Natural killer cell (primary cell): ENCODE measurements around the gene AOAH. TPM values are rescaled to one million over a fixed set of nuclear protein-coding genes. Genes with fewer than 3 reads are reported as not detected.
A peak's percentile ranks its signal among the peaks of the same experiment; 100 is the strongest.

Experiments
- ATAC-seq, 3 donors: fragments of 150-1000 bp in 2 of 3; fragments of 200-7000 bp in 1 of 3; cut with Tn5 transposase; 1 replicate in 1 of 3; 2 replicates in 2 of 3; pipeline ENCODE4 v1.10.0; 2021; ENCODE audit warnings: mild to moderate bottlenecking in 2 of 3, moderate library complexity in 2 of 3
- DNase-seq, 2 donors: peaks; one replicate each; pipeline versions ENCODE4 v3.0.0 to v3.0.0-alpha.2; 2013 to 2021; ENCODE audit warnings: mixed read lengths in 1 of 2
- H3K27ac ChIP-seq: one replicate; pipeline ENCODE4 v1.5.1; 2013; ENCODE audit warnings: mild to moderate bottlenecking, low read length
- H3K27me3 ChIP-seq: one replicate; pipeline ENCODE4 v1.6.1; 2013; ENCODE audit warnings: low read length; ENCODE audit not compliant: control insufficient read depth, insufficient read depth
- H3K36me3 ChIP-seq: one replicate; pipeline ENCODE4 v1.6.1; 2013; ENCODE audit warnings: low read length; ENCODE audit not compliant: control insufficient read depth, insufficient read depth
- H3K4me1 ChIP-seq: one replicate; pipeline ENCODE4 v1.6.1; 2013; ENCODE audit warnings: low read length; ENCODE audit not compliant: control insufficient read depth, insufficient read depth
- H3K4me3 ChIP-seq: one replicate; pipeline ENCODE4 v1.5.1; 2013; ENCODE audit warnings: low read length
- H3K9me3 ChIP-seq: one replicate; pipeline ENCODE4 v1.6.1; 2013; ENCODE audit warnings: low read length; ENCODE audit not compliant: control insufficient read depth, insufficient read depth
- H3K27ac Mint-ChIP-seq, 2 donors: one replicate each; pipeline ENCODE4 v1.8.0; 2022; ENCODE audit warnings: mild to moderate bottlenecking in 2 of 2, mixed read lengths in 2 of 2, moderate library complexity in 1 of 2
- H3K27me3 Mint-ChIP-seq, 2 donors: one replicate each; pipeline ENCODE4 v1.8.0; 2022; ENCODE audit warnings: low read depth in 2 of 2, mixed read lengths in 2 of 2
- H3K36me3 Mint-ChIP-seq: one replicate; pipeline ENCODE4 v1.8.0; 2022; ENCODE audit warnings: mixed read lengths
- H3K4me1 Mint-ChIP-seq, 2 donors: one replicate each; pipeline ENCODE4 v1.8.0; 2022; ENCODE audit warnings: mixed read lengths in 2 of 2
- H3K4me3 Mint-ChIP-seq: one replicate; pipeline ENCODE4 v1.8.0; 2022; ENCODE audit warnings: mild to moderate bottlenecking, moderate library complexity, mixed read lengths
- H3K9me3 Mint-ChIP-seq, 2 donors: one replicate each; pipeline ENCODE4 v1.8.0; 2022; ENCODE audit warnings: mixed read lengths in 2 of 2
- WGBS: methylation state at CpG from one replicate; pipeline ENCODE4 v1.1.7; 2013; ENCODE audit warnings: missing lambda C conversion rate; ENCODE audit not compliant: insufficient coverage; 5-methylcytosine and 5-hydroxymethylcytosine counted together
- intact Hi-C: fragments of 100-400 bp; cut with micrococcal nuclease; formaldehyde crosslinking; loops from one replicate; pipeline ENCODE4 v1.14.2; 2022
- total RNA-seq, 4 donors: library from RNA; stranded (reverse); fragments of 120-200 nt in 1 of 4; gene quantifications; one replicate each; pipeline versions ENCODE4 v1.2.3 to v1.2.4, GENCODE V29; 2013 to 2022
- TF ChIP-seq, protein P1 (sequence below): fragments of 200-600 bp; IDR thresholded peaks from one replicate; pipeline ENCODE4 v1.8.0; 2022; ENCODE audit warnings: antibody characterized with exemption

The AOAH gene
- total RNA-seq, 3 donors from 2014 or later (not counting 1 experiment from before 2014, with no cell fraction given) = 263 to 403 (median 312) TPM

GRCh38 chr7:36661135-36661840 lies 63.0 kb downstream of the AOAH start:
- Mint-ChIP-seq H3K36me3 (peaks cover 25% of the 10 kb centered on the region), H3K27ac (peak overlapping the region; percentile 94 to 99), H3K4me1 (peaks cover 78 to 87% of the 10 kb centered on the region in 2 donors), H3K9me3 (no peaks in the 10 kb centered on the region), H3K4me3 (no peak overlapping the region), H3K27me3 (no peaks in the 10 kb centered on the region)
- WGBS = 74% methylated on average over 7 of the region's 7 CpGs
- ATAC-seq = peak in 1 of 3 donors; percentile 14
- Histone ChIP-seq H3K27me3 (no peaks in the 10 kb centered on the region), H3K9me3 (no peaks in the 10 kb centered on the region), H3K4me3 (no peak overlapping the region), H3K4me1 (peaks cover 31% of the 10 kb centered on the region), H3K27ac (no peak overlapping the region), H3K36me3 (peaks cover 56% of the 10 kb centered on the region)
- intact Hi-C loops = no loop called here
- DNase-seq = no peak
- TF ChIP-seq, protein P1, sequence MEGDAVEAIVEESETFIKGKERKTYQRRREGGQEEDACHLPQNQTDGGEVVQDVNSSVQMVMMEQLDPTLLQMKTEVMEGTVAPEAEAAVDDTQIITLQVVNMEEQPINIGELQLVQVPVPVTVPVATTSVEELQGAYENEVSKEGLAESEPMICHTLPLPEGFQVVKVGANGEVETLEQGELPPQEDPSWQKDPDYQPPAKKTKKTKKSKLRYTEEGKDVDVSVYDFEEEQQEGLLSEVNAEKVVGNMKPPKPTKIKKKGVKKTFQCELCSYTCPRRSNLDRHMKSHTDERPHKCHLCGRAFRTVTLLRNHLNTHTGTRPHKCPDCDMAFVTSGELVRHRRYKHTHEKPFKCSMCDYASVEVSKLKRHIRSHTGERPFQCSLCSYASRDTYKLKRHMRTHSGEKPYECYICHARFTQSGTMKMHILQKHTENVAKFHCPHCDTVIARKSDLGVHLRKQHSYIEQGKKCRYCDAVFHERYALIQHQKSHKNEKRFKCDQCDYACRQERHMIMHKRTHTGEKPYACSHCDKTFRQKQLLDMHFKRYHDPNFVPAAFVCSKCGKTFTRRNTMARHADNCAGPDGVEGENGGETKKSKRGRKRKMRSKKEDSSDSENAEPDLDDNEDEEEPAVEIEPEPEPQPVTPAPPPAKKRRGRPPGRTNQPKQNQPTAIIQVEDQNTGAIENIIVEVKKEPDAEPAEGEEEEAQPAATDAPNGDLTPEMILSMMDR = no peak

DNA sequence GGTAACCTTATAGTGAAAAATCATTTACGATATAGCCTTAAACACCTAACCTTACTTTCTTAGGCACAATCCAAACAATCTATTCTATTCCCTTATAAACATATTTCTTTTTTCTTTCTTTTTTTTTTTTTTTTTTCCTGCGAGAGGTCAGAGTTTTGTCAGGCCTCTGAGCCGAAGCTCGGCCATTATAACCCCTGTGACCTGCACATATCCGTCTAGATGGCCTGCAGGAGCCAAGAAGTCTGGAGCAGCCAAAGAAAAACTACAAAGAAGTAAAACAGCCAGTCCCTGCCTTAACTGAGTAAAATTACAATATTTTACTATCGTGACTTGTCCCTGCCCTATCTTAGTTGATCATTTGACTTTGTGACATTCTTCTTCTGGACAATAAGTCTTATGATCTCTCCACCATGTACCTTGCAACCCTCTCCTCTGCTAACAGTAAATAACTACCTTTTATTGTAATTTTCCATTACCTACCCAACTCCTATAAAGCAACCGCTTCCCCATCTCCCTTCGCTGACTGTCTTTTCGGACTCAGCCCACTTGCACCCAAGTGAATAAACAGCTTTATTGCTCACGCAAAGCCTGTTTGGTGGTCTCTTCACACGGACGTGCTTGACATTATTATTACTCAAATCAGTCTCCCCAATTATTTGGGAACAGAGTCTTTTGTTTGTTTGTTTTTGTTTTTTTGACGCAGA lies 64.5 kb downstream of the AOAH start:
- ATAC-seq (no peak), DNase-seq (no peak)
- Histone ChIP-seq H3K27ac (no peak overlapping the region), H3K27me3 (no peaks in the 10 kb centered on the region), H3K4me3 (no peak overlapping the region), H3K9me3 (no peaks in the 10 kb centered on the region), H3K36me3 (peaks cover 64% of the 10 kb centered on the region), H3K4me1 (peaks cover 33% of the 10 kb centered on the region)
- no peaks in the 10 kb centered on the region for H3K27me3 Mint-ChIP-seq
- 98% methylated on average over 11 of the region's 13 CpGs for WGBS
- H3K36me3 Mint-ChIP-seq = peaks cover 26% of the 10 kb centered on the region
- H3K4me1 Mint-ChIP-seq = peaks cover 80 to 88% of the 10 kb centered on the region in 2 donors
- TF ChIP-seq, protein P1 = no peak
- H3K9me3 Mint-ChIP-seq = peaks cover 0 to 2% of the 10 kb centered on the region in 2 donors
- intact Hi-C loops = no loop called here
- H3K4me3 Mint-ChIP-seq = no peak overlapping the region
- peak overlapping the region; percentile 94 to 99 for H3K27ac Mint-ChIP-seq

GRCh38 chr7:36659172-36659516 lies 65.2 kb downstream of the AOAH start:
- Histone ChIP-seq H3K27me3 (no peaks in the 10 kb centered on the region), H3K36me3 (peaks cover 64% of the 10 kb centered on the region), H3K4me1 (peaks cover 33% of the 10 kb centered on the region), H3K9me3 (no peaks in the 10 kb centered on the region), H3K4me3 (no peak overlapping the region), H3K27ac (no peak overlapping the region)
- H3K36me3 Mint-ChIP-seq = peaks cover 24% of the 10 kb centered on the region
- no peak overlapping the region for H3K4me3 Mint-ChIP-seq
- peaks cover 0 to 2% of the 10 kb centered on the region in 2 donors for H3K9me3 Mint-ChIP-seq
- ATAC-seq (no peak), DNase-seq (no peak)
- H3K27ac Mint-ChIP-seq = peak overlapping the region; percentile 94 to 99
- intact Hi-C loops = no loop called here
- H3K27me3 Mint-ChIP-seq = no peaks in the 10 kb centered on the region
- TF ChIP-seq, protein P1 = no peak
- 96% methylated on average over 4 of the region's 4 CpGs for WGBS
- peaks cover 80 to 88% of the 10 kb centered on the region in 2 donors for H3K4me1 Mint-ChIP-seq
